Fibroblast of lung (primary cell): ENCODE measurements around the gene PMIS2.

Source experiments
- CTCF ChIP-seq, 2 donors: IDR thresholded peaks in 1 of 2; conservative IDR thresholded peaks in 1 of 2; 1 replicate in 1 of 2; 2 replicates in 1 of 2; pipeline ENCODE4 v1.5.1; 2011 to 2012; ENCODE audit warnings: low read length in 2 of 2, control low read depth in 1 of 2, inconsistent platforms in 1 of 2, low read depth in 1 of 2, mild to moderate bottlenecking in 1 of 2
- EZH2 ChIP-seq: IDR thresholded peaks from 2 replicates; pipeline ENCODE4 v1.5.1; 2012; ENCODE audit warnings: low read length, control low read depth, mild to moderate bottlenecking; ENCODE audit errors: missing control alignments

- TF ChIP-seq CTCF (conservative IDR thresholded peaks at IDR 0.05 in 1 of 2, IDR thresholded peaks at IDR 0.05 in 1 of 2; ENCODE audit: low read depth in 1 of 2, low read length in 2 of 2): no peak
- TF ChIP-seq EZH2: no peak
Measured at GRCh38 chr19:35578707-35579106, 7.3 kb upstream of the PMIS2 start.
